ENCODE measurements around the gene SIPA1L3. TPM values are rescaled to one million over a fixed set of nuclear protein-coding genes. Genes with fewer than 3 reads are reported as not detected.
"Not testable (repeated sequence)": the region's sequence is repeated elsewhere in the genome, so short reads cannot be mapped to it uniquely, and the experiment has no call there.

Gene SIPA1L3
- total RNA-seq, 3 donors from 2014 or later, result 13.8 to 15.9 (median 15.7) TPM

GRCh38 chr19:38015216-38015615 lies 108.2 kb downstream of the SIPA1L3 start:
- H3K9me3 Mint-ChIP-seq, result no peaks in the 10 kb centered on the region
- ATAC-seq (no peak), DNase-seq (no peak)
- H3K27me3 Mint-ChIP-seq (ENCODE audit: low read depth), result no peaks in the 10 kb centered on the region
- H3K4me1 Mint-ChIP-seq (ENCODE audit: low read depth), result peaks cover 5% of the 10 kb centered on the region
- H3K36me3 Mint-ChIP-seq (ENCODE audit: insufficient read depth), result peaks cover 3% of the 10 kb centered on the region
- H3K4me3 Mint-ChIP-seq, result no peak overlapping the region

DNA sequence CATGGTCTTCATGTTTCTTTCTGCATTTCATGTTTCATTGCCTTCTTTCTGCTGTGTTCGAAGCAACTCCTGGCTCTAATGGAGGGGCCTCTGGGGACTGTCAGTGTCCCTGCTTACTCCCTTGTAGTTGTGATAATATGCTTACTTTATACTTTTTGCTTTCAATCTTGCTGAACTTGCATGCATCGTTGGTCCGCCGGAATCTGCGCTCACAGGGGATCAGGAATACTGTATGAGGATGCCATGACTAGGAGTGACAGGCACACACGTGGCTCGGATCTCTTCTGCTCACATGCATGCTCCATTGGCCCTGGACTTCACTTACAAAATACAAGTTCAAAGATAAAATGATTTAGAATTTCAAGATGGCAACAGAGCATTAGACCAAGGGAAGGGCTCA lies 108.8 kb downstream of the SIPA1L3 start:
- H3K4me1 Mint-ChIP-seq (ENCODE audit: low read depth), result peaks cover 5% of the 10 kb centered on the region
- H3K9me3 Mint-ChIP-seq, result no peaks in the 10 kb centered on the region
- DNase-seq (no peak), ATAC-seq (no peak)
- peaks cover 3% of the 10 kb centered on the region for H3K36me3 Mint-ChIP-seq (ENCODE audit: insufficient read depth)
- H3K4me3 Mint-ChIP-seq, result no peak overlapping the region
- H3K27me3 Mint-ChIP-seq (ENCODE audit: low read depth), result no peaks in the 10 kb centered on the region

DNA sequence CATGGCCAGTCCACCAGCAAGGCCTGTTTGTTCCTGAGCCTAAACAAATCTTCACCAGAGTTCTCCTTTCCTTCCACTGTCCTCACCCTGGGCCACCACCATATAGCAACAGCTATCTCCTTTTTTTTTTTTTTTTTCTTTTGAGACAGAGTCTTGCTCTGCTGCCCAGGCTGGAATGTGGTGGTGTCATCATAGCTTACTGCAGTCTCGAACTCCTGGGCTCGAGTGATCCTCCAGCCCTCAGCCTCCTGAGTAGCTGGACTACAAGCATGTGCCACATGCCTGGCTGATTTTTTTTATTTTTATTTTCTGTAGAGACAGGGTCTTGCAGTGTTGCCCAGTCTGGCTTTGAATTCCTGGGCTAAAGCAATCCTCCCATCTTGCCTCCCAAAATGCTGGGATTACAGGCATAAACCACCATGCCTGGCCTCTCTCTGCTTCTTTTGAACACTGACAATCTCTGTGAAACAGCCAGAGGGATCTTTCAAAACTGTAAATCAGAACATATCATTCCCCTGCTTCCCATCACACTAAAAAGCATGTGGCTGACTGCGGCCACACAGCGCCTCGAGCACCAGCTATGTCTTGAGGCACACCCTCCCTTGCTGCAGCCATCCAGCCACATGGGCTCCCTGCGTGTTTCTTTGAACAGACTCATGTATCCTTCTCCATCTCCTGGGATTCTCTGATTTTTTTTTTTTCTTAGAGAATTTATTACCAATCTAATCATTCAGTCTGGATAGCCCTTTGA lies 110.6 kb downstream of the SIPA1L3 start:
- no peaks in the 10 kb centered on the region for H3K9me3 Mint-ChIP-seq
- H3K4me3 Mint-ChIP-seq, result no peak overlapping the region
- H3K36me3 Mint-ChIP-seq (ENCODE audit: insufficient read depth), result peaks cover 5% of the 10 kb centered on the region
- H3K4me1 Mint-ChIP-seq (ENCODE audit: low read depth), result peaks cover 2% of the 10 kb centered on the region
- ATAC-seq (no peak), DNase-seq (no peak)
- no peaks in the 10 kb centered on the region for H3K27me3 Mint-ChIP-seq (ENCODE audit: low read depth)

DNA sequence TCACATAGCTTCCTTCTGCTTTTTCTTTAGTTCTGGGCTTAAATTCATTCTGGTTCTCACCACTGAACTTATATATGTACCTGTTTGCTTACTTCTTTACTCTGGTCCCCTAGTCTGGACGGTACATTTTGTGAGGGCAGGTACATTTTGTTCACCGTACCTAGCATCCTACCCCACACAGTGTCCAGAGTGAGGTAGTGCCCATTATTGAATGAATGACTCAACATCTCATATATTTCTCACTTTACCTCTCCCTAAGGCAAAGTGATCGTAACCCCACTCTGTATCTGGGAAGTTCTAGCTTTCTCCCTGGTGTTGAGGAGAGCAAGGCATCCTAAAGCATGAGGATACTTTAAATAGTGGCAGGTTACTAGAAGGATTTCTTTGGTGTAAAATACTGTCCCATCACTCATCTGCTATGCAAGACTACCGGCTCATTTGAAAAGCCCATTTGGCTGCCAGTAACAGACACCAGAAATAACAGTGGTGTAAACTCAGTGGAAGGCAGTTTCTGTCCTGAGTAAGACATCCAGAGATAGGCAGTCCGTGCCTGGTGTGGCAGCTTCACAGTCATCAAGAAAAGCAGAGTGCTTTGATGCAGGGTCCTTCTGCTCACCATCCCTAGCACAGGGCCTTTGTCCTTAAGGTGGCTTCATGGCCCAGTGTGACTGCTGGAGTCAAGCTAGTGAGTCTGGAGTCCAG lies 111.8 kb downstream of the SIPA1L3 start:
- Mint-ChIP-seq H3K4me1 (ENCODE audit: low read depth) (peaks cover 2% of the 10 kb centered on the region), H3K36me3 (ENCODE audit: insufficient read depth) (peaks cover 5% of the 10 kb centered on the region), H3K27me3 (ENCODE audit: low read depth) (no peaks in the 10 kb centered on the region), H3K9me3 (no peaks in the 10 kb centered on the region), H3K4me3 (no peak overlapping the region)
- DNase-seq (no peak), ATAC-seq (no peak)

DNA sequence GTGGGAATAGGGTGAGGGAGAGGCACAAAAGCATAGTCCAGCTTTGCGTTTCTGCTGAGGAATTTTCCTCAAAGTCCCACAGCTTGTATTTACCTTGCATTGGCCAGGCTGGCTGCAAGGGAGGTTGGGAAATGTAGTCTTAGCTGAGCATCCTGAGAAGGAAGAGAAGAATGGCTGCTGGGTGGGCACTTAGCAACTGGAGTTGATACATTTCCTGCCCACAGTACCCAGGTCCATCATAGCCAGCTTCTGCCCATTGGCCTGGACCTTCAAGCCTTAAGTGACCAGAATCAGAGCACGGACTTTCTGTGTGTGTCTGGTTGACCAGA lies 112.4 kb downstream of the SIPA1L3 start:
- Mint-ChIP-seq H3K4me1 (ENCODE audit: low read depth) (peaks cover 2% of the 10 kb centered on the region), H3K36me3 (ENCODE audit: insufficient read depth) (peaks cover 5% of the 10 kb centered on the region), H3K9me3 (no peaks in the 10 kb centered on the region), H3K4me3 (no peak overlapping the region), H3K27me3 (ENCODE audit: low read depth) (no peaks in the 10 kb centered on the region)
- no peak for ATAC-seq
- DNase-seq, result no peak

- H3K4me3 Mint-ChIP-seq, result no peak overlapping the region
- DNase-seq (no peak), ATAC-seq (no peak)
- no peaks in the 10 kb centered on the region for H3K9me3 Mint-ChIP-seq
- H3K4me1 Mint-ChIP-seq (ENCODE audit: low read depth), result peaks cover 2% of the 10 kb centered on the region
- H3K36me3 Mint-ChIP-seq (ENCODE audit: insufficient read depth), result peaks cover 2% of the 10 kb centered on the region
- H3K27me3 Mint-ChIP-seq (ENCODE audit: low read depth), result no peaks in the 10 kb centered on the region
Measured at GRCh38 chr19:38020311-38020710, 113.3 kb downstream of the SIPA1L3 start.

GRCh38 chr19:38021352-38021751 lies 114.3 kb downstream of the SIPA1L3 start:
- DNase-seq, result no peak

DNA sequence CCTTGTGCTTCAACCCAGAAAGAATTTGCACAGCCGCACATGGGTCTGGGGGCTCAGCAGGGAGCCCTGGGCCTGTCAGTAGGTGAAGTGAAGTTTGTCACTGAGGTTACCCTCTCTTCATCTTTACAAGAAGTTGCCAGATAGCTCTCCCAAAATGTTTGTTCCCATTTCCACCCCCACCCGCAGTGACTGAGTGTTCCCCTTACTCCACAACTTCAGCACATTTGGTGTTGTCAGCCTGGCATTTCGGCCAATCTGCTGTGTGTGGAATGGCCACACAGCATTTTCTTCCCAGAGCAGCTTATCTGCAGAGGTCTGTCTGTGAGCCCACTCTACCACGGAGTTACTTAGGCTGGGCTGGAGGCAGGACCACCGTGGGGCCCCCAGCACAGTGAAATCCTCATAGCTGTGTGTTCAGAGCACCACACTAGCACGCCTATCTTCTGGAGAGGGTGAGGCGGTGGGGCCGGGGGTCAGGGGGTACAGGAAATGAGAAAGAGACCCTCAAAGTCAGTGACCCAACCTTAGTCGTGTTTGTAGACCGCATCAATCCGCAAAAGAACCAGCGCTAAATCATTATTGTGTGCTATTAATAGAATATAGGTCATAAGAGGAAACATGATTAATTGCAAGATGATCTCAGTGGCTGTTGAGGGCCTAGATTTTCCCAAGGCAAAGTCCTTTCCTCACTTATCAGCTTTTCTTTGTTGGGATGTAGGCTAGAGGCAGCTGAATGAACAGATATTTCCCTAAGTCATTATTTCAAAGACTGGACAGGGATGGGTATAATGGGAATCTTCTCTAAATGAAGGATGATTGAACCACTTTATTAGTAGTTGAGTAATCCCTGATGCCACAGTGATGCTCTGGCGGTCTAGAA lies 116.0 kb downstream of the SIPA1L3 start:
- H3K27me3 Mint-ChIP-seq (ENCODE audit: low read depth), result no peaks in the 10 kb centered on the region
- DNase-seq, result no peak
- no peak overlapping the region for H3K4me3 Mint-ChIP-seq

More at GRCh38 chr19:38021352-38021751, 114.3 kb downstream of the SIPA1L3 start:
- no peak for ATAC-seq
- Mint-ChIP-seq H3K36me3 (ENCODE audit: insufficient read depth) (peaks cover 2% of the 10 kb centered on the region), H3K4me1 (ENCODE audit: low read depth) (peaks cover 2% of the 10 kb centered on the region), H3K9me3 (no peaks in the 10 kb centered on the region), H3K27me3 (ENCODE audit: low read depth) (no peaks in the 10 kb centered on the region), H3K4me3 (no peak overlapping the region)

GRCh38 chr19:38023671-38024541 lies 116.9 kb downstream of the SIPA1L3 start:
- Mint-ChIP-seq H3K27me3 (ENCODE audit: low read depth) (no peaks in the 10 kb centered on the region), H3K36me3 (ENCODE audit: insufficient read depth) (peaks cover 6% of the 10 kb centered on the region), H3K9me3 (no peaks in the 10 kb centered on the region), H3K4me1 (ENCODE audit: low read depth) (peaks cover 2% of the 10 kb centered on the region), H3K4me3 (no peak overlapping the region)
- ATAC-seq (no peak), DNase-seq (no peak)

More for the DNA sequence above, 116.0 kb downstream of the SIPA1L3 start:
- H3K9me3 Mint-ChIP-seq, result no peaks in the 10 kb centered on the region
- ATAC-seq, result no peak
- peaks cover 2% of the 10 kb centered on the region for H3K36me3 Mint-ChIP-seq (ENCODE audit: insufficient read depth)
- peaks cover 2% of the 10 kb centered on the region for H3K4me1 Mint-ChIP-seq (ENCODE audit: low read depth)

- no peaks in the 10 kb centered on the region for H3K9me3 Mint-ChIP-seq
- no peak overlapping the region for H3K4me3 Mint-ChIP-seq
- H3K4me1 Mint-ChIP-seq (ENCODE audit: low read depth), result peaks cover 2% of the 10 kb centered on the region
- ATAC-seq (no peak), DNase-seq (no peak)
- H3K27me3 Mint-ChIP-seq (ENCODE audit: low read depth), result no peaks in the 10 kb centered on the region
- peaks cover 9% of the 10 kb centered on the region for H3K36me3 Mint-ChIP-seq (ENCODE audit: insufficient read depth)
Measured at GRCh38 chr19:38024992-38025908, 118.2 kb downstream of the SIPA1L3 start.

DNA sequence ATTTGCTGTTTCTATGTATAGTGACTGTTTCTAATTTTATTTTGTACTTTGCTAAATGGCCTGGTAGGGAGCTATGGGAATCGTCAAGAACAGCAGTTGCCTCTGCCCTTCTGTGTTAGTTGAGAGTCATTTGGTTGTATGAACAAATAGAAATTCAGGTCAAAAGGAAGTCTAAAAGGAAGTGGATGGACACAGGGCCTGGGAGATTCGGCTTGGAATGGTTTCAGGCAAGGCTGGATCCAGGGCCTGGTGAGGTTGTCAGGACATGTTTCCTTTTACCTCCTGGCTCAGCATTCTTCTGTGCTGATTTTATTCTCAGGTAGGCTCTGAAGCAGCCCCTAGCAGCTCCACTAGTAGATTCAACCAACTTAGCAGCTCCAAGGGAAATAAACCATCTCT lies 118.9 kb downstream of the SIPA1L3 start:
- DNase-seq (no peak), ATAC-seq (no peak)
- no peaks in the 10 kb centered on the region for H3K9me3 Mint-ChIP-seq
- H3K4me3 Mint-ChIP-seq, result no peak overlapping the region
- H3K36me3 Mint-ChIP-seq (ENCODE audit: insufficient read depth), result peaks cover 13% of the 10 kb centered on the region
- no peaks in the 10 kb centered on the region for H3K27me3 Mint-ChIP-seq (ENCODE audit: low read depth)
- peaks cover 2% of the 10 kb centered on the region for H3K4me1 Mint-ChIP-seq (ENCODE audit: low read depth)

DNA sequence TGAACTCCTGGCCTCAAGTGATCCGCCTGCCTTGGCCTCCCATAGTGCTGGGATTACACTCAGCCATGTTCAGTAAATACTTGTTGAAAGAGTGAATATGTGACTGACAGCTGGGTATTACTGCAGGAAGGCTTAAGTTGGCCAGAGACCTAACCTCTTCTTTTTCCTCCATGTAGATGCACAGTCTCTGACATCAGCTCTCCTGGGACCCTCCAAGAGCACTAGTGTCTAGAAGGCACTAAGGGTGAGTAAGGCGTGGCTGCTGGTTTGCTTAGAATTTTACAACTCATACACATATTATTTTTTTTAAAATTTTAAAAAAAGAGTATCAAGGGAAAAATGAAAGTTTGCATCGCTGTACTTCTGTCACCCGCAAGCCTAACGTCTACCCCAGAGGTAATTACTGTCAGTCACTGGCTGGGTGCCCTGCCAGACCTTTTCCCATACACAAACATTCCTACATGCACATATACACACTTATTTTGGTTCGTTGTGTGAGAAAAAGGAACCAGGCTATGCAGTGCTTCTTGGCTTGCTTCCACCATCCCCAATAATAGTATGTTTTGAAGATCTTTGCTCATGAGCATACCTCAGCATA lies 122.0 kb downstream of the SIPA1L3 start:
- peaks cover 17% of the 10 kb centered on the region for H3K36me3 Mint-ChIP-seq (ENCODE audit: insufficient read depth)
- H3K27me3 Mint-ChIP-seq (ENCODE audit: low read depth), result no peaks in the 10 kb centered on the region
- H3K9me3 Mint-ChIP-seq, result no peaks in the 10 kb centered on the region
- DNase-seq (no peak), ATAC-seq (no peak)
- H3K4me3 Mint-ChIP-seq, result no peak overlapping the region
- no peaks in the 10 kb centered on the region for H3K4me1 Mint-ChIP-seq (ENCODE audit: low read depth)

DNA sequence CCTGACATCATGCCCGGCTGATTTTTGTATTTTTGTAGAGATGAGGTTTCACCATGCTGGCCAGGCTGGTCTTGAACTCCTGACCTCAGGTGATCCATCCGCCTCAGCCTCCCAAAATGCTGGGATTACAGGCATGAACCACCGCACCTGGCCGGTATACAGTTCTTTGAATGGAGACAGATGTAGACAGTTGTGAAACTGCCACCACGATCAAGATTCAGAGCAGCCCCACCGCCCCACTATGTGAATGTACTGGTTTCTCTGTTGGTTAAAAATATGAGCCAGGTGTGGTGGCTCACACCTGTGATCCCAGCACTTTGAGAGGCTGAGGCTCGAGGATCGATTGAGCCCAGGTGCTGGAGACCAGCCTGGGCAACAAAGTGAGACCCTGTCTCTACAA lies 123.0 kb downstream of the SIPA1L3 start:
- H3K4me3 Mint-ChIP-seq, result not testable (repeated sequence)

More for the DNA sequence above, 123.0 kb downstream of the SIPA1L3 start:
- not testable (repeated sequence) for H3K27me3 Mint-ChIP-seq (ENCODE audit: low read depth); H3K4me1 Mint-ChIP-seq (ENCODE audit: low read depth); H3K9me3 Mint-ChIP-seq; ATAC-seq; DNase-seq
- H3K36me3 Mint-ChIP-seq (ENCODE audit: insufficient read depth), result peaks cover 17% of the 10 kb centered on the region
